ENCODE data around the gene VPS35.
"Not testable (repeated sequence)": the region's sequence is repeated elsewhere in the genome, so short reads cannot be mapped to it uniquely, and the experiment has no call there.

Gene VPS35

DNA sequence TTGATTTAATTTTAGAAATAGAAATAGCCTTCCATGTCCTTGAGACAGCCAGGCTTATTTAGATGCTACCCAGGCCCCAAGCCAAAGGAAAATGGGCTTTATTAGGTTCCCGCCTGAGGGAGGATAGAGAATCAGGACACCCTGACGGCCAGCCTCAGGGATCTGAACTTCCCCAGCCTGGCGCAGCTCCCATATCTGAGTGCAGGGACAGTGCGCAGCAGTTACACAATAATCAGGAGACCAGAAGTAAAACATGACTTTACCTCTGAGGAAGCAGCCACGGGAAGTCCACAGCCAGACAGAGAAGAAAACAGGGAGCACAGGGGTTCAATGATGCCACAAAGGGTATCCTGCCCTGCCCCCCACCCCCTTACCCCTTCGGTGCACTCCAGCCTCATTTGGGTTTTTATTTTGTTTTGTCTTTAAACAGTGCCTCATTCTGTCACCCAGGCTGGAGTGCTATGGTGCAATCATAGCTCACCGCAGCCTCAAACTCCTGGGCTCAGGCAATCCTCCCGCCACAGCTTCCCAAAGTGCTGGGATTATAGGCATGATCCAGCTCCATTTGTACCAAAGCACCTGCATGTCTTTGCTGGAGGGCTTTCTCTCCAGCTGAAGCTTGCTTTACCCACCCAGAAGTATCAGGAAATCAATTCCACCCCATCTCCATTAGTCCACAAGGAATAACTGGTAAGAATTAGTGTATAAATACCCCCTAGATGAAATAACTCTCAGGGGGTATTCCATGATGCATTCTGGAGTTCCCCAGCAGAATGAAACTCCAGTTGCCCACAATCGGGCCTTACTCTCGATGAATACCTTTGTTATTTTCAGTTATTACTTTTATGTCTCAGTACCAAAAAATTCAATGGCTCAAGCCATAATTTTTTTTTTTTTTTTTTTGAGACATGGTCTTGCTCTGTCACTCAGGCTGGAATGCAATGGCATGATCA lies 22.4 kb upstream of the VPS35 start:
- no peak for DNase-seq

DNA sequence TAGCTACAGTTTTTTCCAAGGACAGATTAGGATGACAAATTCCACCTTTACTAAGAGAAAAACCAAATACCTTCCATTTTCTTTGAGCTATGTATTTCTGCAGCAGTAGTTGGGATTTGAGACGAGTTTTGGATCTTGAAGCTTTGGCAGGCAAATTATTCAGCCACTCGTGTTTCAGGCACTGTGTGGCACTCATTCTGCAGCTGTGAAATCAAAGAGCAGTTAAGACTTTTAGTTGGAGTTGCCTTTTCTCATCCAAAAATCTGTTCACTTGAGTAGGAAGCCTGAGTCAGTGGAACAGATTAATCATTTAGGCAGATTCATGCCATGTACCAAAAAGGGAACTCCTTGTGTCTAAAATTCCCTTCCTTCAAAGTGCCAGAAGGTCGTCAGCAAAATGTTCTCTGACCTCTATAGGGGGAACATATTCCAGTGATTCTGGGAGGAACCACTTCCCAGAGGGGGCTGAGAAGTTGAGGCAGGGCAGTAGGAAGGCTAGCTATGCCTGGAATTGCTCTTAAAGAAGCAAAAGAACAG lies 20.6 kb upstream of the VPS35 start:
- DNase-seq = no peak

DNA sequence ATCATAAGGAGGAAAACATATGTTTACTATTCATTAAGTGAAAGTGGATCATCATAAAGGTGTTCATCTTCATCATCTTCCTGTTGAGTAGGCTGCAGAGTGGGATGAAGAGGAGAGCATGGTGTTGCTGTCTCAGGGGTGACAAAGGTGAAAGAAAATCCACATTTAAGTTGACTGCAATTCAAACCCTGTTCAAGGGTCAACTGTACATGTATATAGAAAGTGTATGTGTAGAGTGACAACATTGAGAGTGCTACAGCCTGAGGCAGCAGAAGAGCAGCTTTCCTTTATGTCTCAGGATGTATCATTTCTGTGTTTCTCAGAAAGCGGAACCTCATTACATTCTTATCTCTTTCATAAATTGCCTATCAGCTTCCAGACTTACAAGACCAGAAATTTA lies 17.7 kb upstream of the VPS35 start:
- no peak for DNase-seq

DNA sequence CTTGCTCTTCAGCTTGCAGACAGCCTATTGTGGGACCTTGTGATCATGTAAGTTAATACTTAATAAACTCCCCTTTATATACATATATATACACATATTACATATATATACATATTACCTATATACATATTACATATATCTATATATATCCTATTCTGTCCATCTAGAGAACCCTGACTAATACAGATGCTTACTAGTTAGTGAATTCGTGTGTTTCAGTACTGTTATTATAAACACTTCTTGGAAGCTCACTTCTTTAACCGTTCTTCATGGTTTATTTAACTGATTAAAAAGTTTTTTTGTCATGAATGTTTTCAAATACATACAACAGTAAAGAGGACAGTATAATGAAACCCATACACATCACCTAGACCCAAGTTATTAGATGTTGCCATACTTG lies 13.1 kb upstream of the VPS35 start:
- no peak for DNase-seq

DNA sequence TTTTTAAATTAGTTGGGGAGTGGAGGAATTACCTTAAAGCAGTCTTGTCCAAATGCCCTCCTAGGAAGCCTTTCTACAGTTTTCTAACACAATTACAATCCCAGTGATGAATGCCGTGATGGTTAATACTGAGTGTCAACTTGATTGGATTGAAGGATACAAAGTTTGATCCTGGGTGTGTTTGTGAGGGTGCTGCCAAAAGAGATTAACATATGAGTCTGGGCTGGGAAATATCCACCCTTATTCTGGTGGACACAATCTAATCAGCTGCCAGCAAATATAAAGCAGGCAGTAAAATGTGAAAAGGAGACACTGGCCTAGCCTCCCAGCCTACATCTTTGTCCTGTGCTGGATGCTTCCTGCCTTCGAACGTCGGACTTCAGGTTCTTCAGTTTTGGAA lies 12.6 kb upstream of the VPS35 start:
- no peak for DNase-seq

DNA sequence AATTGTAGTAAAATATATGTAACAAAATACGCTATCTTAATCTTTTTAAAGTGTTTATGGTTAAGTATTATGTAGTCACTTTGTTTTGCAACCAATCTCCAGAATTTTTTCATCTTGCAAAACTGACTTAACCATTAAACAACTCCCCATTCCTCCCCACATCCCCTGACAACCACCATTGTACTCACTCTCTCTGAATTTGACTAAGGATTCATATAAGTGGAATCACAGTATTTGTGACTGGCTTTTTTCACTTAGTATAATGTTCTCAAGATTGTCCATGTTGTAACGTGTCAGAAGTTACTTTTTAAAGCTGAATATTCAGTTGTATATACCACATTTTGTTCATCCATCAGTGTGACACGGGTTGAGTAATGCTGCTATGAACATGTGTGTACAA lies 11.1 kb upstream of the VPS35 start:
- no peak for DNase-seq

DNA sequence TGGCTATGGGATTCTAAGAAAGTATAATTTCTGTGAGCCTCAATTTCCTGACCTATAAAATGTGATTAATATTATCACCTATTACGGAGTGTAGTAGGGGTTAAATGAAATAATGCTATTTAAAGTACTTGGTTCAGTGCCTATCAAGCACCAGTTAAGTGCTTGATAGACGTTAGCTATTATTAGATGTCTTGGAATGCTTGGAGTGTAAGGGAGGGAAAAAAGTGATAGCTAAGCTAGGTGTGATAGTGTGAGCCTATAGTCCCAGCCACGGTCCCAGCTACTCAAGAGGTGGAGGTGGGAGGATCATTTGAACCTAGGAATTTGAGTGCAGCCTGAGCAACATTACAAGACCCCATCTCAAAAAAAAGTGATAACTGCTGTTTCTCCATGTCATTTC lies 8.0 kb upstream of the VPS35 start:
- no peak for DNase-seq

DNA sequence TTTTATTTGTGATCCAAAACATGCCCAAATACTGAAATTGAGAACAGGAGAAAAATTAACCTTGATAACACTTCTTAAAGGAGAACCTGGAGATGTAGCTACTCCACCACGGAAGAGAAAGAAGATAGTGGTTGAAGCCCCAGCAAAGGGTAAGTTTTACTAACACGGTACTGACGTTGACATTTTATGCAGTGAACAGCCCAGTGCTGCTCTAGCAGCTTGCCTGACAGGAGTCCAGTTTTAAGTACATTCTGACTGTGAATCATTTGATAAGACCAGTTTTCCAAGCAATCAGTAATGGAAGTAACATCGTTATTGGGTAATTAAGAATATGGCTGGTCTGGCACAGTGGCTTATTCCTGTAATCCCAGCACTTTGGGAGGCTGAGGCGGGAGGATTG lies 7.0 kb upstream of the VPS35 start:
- DNase-seq = no peak

DNA sequence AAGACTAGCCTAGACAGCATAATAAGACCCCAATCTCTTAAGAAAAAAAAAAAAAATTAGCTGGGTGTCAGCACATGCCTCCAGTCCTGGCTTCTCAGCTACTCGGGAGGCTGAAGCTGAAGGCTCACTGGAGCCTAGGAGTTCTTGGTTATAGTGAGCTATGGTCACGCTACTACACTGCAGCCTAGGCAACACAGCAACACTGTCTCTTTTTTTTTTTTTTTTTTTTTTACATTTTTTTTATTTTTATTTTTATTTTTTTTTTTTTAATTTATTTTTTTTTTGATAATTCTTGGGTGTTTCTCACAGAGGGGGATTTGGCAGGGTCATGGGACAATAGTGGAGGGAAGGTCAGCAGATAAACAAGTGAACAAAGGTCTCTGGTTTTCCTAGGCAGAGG lies 4.6 kb upstream of the VPS35 start:
- no peak for DNase-seq

DNA sequence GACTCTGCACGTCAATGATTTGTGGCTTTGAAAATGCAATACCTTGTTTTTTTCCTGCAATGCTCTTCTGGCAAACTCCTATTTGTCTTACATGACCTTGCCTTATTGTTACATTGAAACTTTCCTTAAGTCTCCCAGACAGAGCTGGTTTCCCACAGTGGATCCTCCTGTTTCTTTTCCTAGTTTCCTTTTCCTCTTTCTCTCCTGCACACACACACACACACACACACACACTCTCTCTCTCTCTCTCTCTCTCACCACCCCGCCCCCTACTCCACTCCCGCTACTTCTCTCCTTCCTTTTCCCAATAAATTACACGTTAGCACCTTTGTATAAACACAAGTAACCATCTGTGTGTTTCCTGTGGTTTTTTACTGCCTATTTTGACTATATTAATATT lies 2.7 kb upstream of the VPS35 start:
- DNase-seq = no peak

DNA sequence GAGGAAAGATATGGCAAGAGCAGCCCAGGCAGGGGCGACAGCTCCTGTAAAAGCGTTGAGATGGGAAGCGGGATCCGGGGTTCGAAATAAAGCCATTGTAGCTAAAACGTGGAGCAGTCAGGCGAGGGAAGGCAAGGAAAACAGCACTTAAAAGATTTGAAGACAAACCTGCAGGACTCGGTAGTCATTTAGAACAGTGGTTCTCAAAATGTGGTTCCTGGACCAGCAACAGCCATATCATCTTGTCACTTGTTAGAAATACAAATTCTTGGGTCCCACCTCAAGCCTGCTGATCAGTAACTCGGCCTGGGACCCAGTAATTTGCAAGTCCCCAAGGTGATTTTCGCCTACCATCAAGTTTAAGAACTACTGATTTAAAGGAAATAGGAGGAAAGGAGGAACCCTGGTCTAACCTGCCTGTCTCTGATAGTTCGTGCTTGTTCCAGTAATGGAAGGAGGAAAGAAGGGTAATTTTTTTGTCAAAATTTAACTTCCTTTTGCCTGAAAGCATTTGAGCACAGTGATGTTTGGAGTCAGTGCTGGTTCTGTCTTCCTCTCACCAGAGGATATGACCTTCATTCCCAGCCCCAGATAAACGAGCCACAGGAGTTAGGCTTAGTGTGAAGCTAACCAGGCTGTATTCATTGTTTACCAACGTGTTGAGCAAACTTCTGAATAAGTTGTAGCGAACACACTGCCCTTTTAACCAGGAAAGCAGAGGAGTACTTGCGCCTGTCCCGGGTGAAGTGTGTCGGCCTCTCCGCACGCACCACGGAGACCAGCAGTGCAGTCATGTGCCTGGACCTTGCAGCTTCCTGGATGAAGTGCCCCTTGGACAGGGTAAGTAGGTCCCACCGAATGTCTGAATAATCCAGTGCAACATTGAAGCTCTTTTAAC lies 1.6 kb upstream of the VPS35 start:
- DNase-seq = no peak

DNA sequence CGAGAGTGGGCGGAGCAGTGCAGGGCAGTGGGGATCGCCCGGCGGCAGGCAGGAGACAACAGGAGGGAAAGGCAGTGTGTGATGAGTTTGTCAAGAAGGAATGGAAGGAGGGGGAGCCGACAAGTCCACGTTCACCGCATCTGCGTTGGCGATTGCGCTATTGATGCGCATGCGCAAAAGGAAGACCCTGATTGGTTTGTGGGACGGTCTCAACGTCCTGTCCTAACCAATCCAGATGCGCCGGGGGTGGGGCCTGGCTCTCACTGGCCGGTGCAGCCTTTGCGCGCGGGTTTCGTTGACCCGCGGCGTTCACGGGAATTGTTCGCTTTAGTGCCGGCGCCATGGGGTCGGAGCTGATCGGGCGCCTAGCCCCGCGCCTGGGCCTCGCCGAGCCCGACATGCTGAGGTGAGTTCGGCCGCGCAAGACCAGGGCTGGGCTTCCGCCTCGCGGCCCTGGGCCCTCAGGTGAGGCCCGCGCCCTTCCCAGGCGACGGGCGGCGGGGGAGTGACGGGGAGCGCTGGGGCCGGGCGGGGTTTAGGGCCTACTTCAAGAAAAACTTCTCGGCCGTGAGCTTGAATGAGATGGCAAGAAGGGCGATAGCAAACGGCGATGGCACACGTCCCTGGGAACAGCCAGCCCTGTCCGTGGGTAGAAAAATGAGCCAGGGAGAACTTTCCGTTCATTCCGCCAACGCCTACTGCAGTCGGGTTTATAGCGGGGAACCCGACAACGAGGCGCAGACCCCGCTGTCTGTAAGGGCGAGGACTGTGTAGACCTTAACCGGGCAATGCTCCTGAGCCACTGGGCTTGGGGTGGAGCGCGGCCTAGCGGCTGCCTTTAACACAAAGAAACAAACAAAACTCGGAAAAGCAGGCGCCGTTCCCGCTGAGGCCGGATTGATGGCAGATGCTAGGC lies 645 bp upstream of the VPS35 start, which contains the start of gene ORC6:
ORC6 (plus strand) TSS at position 295 of the 916 bp plus-strand sequence; CDS start at position 342, 47 bp downstream.
- peak; percentile 51 for DNase-seq

DNA sequence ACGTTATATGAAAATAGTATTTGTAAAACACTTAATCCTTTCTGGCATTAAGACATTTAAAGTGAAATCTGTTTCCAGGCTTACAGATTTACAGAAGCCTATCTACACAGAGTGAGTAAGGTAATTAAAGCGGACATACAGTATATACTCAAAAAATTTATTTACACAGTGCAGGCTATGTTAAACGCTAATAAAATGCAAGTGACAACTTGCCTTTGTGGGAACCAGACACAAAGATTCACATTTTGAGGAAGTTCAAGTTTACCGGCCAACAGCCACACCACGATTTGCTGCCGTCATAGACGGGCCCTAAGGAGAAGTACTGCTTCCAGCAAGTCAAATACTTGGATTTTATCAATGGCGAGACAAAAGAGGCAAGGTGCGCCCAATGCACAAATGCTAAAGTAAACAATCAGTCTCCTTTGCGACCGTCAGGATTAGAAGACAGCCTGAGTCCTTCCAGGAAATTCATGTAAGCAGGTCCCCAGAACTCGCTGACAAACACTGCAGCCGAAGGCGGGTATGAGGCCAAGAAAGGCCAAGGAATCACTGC lies 801 bp downstream of the VPS35 start:
- DNase-seq = no peak

DNA sequence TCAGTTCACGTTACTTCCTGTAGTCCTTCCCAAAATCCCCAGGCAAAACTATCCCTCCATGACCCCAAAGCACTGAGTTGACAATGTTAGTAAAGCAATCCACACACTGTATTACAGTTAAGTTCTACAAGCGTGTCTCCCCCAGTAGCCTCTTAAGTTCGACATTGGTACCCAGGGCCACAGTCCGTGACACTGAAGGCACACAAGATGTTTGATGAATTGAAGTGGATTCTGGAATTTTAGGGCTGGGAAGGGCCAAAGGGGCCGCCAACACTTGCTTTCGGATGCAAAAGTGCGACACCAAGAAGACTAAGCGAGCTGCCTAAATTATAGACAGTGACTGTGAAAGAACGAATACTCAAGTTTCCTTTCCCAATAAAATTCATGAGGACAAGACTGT lies 1.5 kb downstream of the VPS35 start:
- no peak for DNase-seq

DNA sequence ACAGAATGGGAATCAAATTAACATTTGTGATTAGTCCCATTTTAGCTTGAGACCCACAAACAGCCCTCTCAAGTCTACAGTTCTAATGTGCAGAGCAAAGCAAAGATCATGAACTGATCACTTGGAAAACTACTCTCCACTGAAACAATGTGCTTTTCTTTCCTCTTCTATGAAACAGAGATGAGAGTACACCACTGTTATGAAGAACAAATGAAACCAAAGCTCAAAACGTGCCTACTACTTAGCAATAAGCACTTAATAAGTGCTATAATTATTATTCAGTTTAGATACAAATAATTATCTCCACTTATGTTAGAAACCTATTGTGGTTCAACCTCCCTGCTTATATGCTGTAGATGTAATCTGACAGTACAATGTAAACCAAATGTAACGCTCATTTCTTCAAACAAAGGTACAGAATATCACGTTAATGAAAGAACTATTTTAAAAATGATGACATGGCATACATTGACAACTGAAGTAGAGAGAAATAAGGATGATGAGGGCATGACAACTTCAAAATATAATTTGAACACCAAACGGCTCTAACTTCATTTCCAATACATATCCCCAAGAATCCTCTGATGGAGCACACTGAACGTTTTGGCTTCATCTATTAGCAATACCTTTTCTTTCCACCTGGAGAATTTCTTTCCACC lies 2.0 kb downstream of the VPS35 start:
- DNase-seq = no peak

DNA sequence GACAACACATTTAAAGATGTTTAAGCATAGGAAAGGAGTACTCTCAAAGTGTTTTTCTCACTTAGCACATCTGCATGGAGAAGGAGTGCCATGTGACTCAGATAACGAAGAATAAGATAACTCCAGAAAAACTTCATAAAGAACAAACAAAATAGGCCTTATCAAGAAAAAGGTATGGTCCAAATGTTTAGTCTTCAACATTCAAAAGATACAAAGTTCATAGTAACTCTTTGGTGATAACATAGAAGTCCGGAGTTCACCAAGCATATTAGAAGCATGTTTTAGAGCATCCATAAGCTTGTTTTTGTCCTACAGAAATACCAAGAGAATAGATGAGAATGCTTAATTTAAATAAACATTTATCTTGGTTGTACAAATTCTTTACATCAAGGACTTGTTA lies 7.1 kb downstream of the VPS35 start:
- not testable (repeated sequence) for DNase-seq

DNA sequence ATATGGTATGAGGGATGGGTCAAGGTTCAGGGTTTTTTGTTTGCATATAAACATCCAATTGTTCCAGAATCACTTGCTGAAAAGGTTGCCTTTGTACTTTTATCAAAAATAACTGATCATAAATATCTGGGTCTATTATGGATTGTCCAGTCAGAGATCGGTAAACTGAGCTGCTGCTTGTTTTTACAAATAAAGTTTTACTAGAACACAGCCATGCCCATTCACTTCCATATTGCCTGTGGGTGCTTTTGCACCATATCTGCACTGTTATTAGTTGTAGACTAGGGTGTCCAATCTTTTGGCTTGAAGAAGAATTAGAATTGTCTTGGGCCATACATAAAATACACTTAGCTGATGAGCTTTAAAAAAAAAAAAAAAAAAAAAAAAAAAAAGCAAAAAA lies 11.0 kb downstream of the VPS35 start:
- DNase-seq = not testable (repeated sequence)

DNA sequence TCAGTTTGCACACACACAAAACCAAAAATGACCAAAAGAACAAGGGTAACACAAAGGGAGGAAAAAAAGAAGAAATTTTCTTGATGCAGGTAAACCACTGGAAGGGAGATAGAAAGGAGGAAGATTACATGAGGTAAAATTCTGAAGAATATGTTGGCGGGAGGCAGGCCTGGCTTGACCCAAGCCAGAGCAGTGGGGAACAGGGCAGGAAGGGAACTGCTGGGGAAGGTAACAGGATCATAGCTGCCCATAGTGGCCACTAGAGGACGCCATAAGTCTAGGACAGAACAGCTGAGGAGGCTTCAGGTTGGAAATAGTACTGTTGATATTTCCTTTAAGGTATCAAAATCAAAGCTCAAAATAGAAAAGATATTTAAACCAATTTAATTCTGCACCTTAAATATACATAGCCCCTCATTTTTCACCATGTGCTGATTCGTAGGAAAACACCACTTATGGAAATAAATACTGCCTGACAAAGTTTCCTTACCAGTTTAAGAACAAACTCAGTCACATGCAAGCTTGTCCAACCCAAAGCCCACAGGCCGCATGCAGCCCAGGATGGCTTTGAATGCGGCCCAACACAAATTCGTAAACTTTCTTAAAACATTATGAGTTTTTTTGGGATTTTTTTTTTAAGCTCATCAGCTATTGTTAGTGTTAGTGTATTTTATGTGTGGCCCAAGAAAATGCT lies 15.5 kb downstream of the VPS35 start:
- DNase-seq = no peak

DNA sequence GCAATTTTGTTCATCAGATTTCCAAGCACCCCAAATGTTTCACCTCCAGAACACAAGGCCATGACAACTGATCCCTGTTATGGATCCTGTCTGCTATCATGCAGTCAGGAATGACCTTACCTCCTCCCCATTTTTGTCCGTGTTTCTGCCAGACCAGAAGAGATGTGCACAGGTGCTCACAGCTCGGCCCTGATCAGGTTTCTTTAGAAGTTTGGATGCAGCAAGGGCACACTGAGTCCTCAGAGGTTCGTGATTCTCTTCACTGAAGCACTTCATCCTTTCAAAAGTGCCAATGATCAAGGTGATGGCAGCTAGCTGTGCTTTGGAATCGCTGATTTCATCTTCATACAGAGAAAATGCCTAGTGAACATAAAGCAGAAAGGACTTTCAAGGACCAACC lies 26.9 kb downstream of the VPS35 start:
- no peak for DNase-seq

DNA sequence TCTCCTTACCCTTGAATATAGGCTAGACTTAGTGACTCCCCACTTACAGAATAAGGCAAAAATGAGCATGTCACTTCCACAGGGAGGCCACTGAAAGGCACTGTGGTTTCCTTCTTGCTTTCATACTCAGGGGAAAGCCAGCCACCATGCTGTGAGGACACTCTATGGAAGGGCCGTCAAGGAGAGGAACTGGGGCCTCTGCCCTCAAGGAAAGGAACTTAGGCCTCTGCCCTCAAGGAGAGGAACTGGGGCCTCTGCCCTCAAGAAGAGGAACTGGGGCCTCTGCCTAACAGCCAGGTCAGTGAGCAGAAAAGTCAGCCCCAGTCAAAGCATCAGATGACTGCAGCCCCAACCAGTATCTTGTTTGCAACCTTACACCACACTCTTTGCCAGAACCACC lies 30.1 kb downstream of the VPS35 start:
- no peak for DNase-seq

DNA sequence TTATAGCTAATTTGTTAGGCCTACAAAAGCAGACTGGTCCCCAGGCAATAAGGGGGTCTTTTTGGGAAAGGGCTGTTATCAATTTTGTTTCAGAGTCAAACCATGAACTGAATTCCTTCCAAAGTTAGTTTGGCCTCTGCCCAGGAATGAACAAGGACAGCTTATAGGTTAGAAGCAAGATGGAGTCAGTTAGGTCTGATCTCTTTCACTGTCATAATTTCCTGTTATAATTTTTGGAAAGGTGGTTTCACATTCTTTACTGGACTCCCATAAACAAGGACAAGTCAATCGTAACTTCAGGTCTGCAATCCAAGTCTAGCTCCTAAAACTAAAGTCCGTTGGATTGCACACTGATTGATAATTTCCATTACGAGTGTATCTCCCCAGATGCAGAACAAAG lies 37.7 kb downstream of the VPS35 start:
- DNase-seq = no peak
